ENCODE data around the gene SLC25A21.
"Not testable (repeated sequence)": the region's sequence is repeated elsewhere in the genome, so short reads cannot be mapped to it uniquely, and the experiment has no call there.

The SLC25A21 gene

DNA sequence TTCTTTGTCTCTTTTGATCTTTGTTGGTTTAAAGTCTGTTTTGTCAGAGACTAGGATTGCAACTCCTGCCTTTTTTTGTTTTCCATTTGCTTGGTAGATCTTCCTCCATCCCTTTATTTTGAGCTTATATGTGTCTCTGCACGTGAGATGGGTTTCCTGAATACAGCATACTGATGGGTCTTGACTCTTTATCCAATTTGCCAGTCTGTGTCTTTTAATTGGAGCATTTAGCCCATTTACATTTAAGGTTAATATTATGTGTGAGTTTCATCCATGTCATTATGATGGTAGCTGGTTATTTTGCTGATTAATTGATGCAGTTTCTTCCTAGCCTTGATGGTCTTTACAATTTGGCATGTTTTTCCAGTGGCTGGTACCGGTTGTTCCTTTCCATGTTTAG, 276.1 kb downstream of the SLC25A21 start:
- DNase-seq (ENCODE audit: low read depth in 1 of 2, low spot score in 1 of 2): not testable (repeated sequence)

DNA sequence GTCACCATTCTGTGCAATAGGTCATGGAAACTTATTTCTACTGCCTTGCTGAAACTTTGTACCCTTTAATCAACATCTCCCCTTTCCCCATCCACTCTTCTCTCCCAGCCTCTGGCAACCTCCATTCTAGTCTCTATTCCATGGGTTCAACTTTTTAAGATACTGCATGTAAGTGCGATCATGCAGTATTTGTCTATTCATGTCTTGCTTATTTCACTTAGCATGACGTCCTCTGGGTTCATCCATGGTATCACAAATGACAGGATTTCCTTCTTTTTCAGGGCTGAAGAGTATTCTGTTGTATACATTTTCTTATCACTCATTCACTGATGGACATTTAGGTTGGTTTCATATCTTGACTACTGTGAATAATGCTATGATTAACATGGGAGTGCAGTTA, 288.4 kb downstream of the SLC25A21 start:
- no peak for DNase-seq (ENCODE audit: low read depth in 1 of 2, low spot score in 1 of 2)

- no peak for DNase-seq (ENCODE audit: low read depth in 1 of 2, low spot score in 1 of 2)
Measured at GRCh38 chr14:36880276-36880675, 292.1 kb downstream of the SLC25A21 start.

DNA sequence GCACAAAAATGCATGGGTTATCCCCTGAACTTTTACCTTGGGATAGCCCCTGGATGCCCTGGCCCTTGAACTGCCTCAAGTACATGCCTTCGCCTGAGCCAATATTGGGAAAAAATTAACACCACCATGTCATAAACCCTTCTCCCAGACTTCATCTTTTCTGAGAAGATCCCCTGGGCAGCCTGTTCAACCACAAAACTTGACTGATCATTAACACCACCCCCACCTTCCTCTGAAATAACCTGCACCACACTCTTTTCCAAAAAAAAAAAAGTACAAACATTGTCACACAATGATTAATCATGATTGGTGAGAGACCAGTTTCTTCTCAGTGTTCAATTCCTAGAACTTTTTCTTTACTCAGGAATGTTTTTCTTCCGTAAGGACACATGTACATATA, 292.8 kb downstream of the SLC25A21 start:
- DNase-seq (ENCODE audit: low read depth in 1 of 2, low spot score in 1 of 2): no peak

DNA sequence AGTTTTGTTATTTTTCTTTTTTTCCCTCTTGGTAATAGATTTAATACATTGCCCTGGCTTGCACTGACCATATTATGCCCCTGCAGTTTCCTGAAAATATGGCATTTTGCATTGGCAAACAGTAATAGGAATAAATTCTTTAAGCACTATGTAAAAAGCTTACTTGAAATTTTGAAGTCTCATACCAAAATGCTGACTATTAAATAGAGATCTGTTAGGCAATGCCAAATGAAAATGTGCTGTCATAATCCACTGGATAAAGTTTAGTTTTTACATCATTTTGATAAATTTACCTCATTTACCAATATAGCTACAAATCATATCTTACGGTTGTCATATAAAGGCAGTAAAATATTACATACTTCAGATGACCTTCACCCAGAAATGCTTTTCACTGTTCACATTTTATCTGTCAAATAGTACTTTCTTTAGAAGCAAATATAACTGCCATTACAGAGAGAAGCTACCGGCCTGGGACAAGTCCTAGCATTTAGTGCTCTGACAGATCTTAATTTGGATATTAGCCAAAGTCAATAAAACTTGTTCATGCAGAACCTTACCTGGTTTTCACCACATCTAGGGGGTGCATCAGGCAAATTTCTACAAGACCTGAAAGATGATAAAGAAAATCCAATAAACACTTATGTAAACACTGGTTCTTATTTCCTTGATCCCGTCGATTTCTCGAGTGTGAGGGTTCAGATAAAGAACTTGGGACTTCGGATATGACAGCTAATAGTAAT, 297.8 kb downstream of the SLC25A21 start:
- DNase-seq (ENCODE audit: low read depth in 1 of 2, low spot score in 1 of 2): no peak

- no peak for DNase-seq (ENCODE audit: low read depth in 1 of 2, low spot score in 1 of 2)
Measured at GRCh38 chr14:36870776-36871175, 301.6 kb downstream of the SLC25A21 start.

DNA sequence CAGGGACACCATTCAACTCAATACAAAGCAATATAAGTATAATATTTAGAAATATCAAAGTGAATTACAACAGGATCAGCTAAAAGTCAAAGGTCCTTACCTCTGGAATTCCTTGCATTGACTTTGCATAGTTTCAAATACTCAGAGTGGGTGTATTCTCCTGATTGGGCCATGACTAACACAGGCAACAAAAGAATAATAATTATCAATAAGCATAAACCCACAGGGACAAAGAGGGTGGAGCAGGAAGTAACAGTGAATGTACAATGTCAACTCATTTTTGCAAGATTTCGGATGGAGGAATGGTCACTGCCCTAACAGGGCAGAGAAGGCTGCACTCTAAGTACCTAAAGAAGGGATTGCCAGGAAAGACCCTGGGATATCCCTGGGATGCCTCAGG, 303.3 kb downstream of the SLC25A21 start:
- DNase-seq (ENCODE audit: low read depth in 1 of 2, low spot score in 1 of 2): no peak

DNA sequence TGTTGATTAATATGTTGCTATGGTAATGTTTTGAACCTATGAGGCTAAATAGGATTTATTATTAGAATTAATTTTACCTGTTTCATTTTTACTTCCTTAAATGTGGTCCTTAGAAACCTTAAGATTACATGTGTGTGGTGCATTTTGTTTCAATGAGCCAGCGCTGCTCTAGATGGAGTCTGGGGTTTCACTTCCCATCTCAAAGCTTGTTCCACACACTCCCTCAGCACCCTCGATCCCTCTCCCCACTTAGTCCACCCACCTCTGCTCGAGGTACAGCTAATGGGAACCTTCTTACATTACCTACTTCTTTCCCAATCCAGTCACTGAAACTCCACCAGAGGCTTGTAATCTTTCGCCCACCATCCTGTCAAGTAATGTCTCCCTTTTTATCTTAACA, 305.5 kb downstream of the SLC25A21 start:
- no peak for DNase-seq (ENCODE audit: low read depth in 1 of 2, low spot score in 1 of 2)

DNA sequence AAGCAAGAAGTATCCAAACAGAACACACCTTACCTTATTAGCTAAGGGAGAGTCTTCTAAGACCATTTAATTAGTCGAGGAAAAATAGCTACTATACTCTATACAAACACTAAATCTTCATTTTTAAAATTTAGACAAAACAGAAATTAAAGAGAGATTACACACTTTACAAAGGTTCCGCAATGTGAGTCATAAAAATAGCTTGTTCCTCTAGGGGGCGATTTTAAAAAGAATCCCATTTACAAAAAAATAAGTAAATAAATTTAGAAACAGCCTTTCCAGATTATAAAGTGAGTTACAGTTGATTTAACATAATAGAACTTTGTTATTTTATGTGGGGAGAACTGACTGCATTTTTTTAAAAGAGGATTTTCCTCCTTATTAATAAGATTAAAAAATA, 309.1 kb downstream of the SLC25A21 start:
- no peak for DNase-seq (ENCODE audit: low read depth in 1 of 2, low spot score in 1 of 2)

- DNase-seq (ENCODE audit: low read depth in 1 of 2, low spot score in 1 of 2): not testable (repeated sequence)
Measured at GRCh38 chr14:36862237-36862636, 310.2 kb downstream of the SLC25A21 start.

DNA sequence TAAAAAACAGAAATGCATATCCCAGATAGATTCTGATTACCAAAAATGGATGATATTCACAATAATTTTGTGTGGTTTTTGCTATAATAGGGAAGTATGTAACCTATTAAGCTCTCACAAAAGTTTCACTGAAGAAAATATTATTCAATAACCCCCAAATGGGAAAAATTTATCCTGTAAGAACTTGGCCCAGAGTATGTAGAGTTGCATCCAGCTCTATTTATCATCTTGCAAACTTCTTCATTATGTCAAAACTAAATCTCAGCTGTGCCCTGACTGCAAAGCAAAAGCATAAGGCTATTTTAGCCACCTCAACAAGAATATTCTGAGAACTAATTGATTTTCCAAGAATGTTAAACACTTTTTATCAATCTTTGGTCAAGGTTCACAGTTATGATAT, 311.6 kb downstream of the SLC25A21 start:
- no peak for DNase-seq (ENCODE audit: low read depth in 1 of 2, low spot score in 1 of 2)

DNA sequence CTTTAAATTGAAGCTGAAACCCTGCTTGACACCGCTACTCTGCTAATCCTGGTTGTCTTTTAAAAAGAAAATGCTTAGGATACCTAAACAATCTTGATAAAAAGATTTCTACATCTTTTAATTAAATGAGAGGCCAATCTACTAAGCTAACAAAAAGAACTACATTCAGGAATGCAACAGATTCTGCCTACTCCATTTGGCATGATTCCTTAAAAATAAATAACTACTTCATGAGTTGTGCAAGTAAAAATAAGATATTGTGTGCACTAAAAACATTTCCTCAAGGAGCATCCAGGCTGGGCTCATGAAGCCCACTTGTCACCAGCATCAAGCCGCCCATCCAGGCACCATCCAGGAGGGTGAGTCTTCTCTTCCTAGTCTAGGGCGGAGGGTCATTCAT, 313.3 kb downstream of the SLC25A21 start:
- DNase-seq (ENCODE audit: low read depth in 1 of 2, low spot score in 1 of 2): no peak

- no peak for DNase-seq (ENCODE audit: low read depth in 1 of 2, low spot score in 1 of 2)
Measured at GRCh38 chr14:36857842-36858445, 314.5 kb downstream of the SLC25A21 start.

GRCh38 chr14:36857136-36857535, 315.3 kb downstream of the SLC25A21 start:
- DNase-seq (ENCODE audit: low read depth in 1 of 2, low spot score in 1 of 2): no peak

DNA sequence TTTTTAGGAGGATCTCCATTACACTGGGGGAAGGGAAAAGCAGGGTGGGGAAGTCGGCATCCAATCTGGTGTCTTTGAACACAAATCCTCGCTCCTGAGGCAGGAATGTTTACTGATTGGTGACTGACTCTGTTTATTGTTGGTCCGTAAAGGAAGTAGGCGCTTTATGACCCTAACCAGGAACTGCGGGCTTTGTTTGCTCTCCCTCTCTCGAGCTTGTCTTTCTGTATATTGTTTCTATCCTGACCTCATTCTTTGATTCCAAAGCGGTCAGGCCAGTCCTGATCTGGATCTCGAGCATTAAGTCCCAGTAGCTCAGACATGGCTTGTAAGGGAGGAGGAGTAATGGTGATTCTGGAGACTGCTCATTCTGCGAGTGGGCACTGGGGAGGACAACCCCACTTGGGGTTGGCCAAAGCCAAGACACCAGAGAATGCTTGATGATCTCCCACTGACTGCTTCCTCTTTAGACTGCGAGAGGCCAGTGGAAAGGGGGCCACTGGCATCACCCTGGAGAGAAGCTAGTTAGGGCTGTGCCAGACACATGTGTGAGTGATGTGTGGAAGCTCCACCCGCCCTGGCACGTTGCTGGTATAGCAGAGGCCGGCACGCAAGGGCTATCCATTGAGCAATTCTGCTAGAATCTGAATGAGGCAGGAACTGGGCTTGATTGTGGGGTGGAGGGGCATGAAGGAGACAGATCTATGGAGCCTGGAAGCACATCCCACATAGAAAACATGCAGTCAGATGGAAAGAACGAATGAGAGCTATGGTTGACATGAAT, 316.1 kb downstream of the SLC25A21 start:
- DNase-seq (ENCODE audit: low read depth in 1 of 2, low spot score in 1 of 2): no peak

- DNase-seq (ENCODE audit: low read depth in 1 of 2, low spot score in 1 of 2): no peak
Measured at GRCh38 chr14:36855396-36855795, 317.0 kb downstream of the SLC25A21 start.

DNA sequence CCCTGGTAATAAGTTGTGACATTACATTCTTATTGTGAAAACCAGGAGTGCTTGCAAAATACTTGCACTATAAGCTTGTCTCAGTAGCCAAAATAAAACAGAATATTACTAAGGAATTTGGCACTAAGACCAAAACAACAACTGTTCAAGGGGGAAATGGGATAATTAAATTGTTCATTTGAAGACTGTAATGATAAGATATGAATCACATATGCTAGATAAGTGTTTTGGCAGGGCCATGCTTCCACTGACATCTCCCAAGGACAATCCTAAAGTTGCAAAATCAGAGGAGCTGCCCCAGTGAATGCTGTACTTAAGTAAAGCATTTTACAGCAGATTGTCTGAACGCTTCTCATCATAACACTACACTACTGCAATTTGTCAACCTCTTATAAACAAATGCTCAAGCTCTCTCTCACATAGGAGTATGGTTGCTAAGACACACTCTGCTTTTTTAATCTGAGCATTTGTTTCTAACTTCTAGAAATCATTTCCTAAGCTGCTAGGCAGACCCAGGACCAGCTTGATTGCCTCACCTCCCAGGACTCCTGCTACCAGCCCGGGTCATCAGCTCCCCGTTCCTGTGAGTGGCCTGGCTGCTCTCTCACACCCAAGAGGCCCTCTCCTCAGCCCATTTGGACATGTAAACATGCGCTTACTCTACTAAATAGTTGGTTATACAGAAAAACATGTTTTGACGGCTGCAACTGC, 319.3 kb downstream of the SLC25A21 start:
- DNase-seq (ENCODE audit: low read depth in 1 of 2, low spot score in 1 of 2): no peak

GRCh38 chr14:36848213-36848612, 324.2 kb downstream of the SLC25A21 start:
- no peak for DNase-seq (ENCODE audit: low read depth in 1 of 2, low spot score in 1 of 2)

DNA sequence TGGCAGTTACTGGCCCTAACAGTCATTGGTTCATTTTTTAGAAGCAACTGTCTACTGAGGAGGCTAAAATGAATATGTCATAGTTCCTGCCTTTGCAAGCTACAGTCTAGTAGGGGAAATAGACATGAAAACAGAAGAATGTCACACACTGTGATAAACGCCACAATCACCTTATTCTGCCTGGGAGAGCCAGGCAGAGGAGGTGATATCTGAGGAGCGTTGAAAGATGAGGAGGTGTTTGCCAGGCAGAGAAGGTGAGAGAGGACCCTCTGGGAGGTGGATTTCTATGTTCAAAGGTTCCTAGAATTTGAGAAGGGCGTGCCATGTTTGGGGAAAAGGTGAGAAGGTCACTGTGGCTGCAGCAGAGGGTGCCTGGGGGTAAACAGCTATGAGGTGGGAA, 325.0 kb downstream of the SLC25A21 start:
- DNase-seq (ENCODE audit: low read depth in 1 of 2, low spot score in 1 of 2): no peak

GRCh38 chr14:36845356-36846012, 326.9 kb downstream of the SLC25A21 start:
- DNase-seq (ENCODE audit: low read depth in 1 of 2, low spot score in 1 of 2): no peak

All from activated CD4-positive, alpha-beta T cell treated with anti-CD3 and anti-CD28 coated beads, Interleukin-2, amount 50 U/mL, for 24 hours (primary cell).